AG09319 (cell line): Measurements from ENCODE around the gene EGFR.

Experiments
- DNase-seq: peaks from one replicate; pipeline ENCODE4 v3.0.0-alpha.2; 2010; ENCODE audit warnings: low read depth; ENCODE audit errors: extremely low read depth
- TF ChIP-seq, protein P1 (sequence below): IDR thresholded peaks from 2 replicates; pipeline ENCODE4 v1.5.1; 2011; ENCODE audit warnings: low read depth, mild to moderate bottlenecking, inconsistent platforms, low read length, moderate library complexity

EGFR gene

DNA sequence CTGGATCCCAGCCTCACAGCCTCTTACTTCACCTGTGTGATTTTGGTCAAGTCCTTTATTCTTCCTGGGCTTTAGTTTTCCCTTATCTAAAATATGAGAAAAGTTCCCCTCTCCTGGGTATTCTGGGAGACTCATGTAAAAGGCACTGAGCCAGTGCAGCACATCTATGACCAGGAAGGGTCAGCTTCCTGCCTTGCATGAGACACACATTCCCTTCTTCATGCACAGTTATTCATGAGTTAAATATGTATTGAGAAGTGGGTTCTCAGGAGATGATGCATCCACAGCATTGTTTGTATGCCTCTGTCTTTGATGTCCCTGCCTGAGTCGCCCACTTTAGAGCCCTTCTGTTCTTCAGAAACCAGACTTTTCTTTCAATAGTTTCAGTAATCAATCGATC lies 33.3 kb downstream of the EGFR start:
- DNase-seq = no peak
- TF ChIP-seq, protein P1, sequence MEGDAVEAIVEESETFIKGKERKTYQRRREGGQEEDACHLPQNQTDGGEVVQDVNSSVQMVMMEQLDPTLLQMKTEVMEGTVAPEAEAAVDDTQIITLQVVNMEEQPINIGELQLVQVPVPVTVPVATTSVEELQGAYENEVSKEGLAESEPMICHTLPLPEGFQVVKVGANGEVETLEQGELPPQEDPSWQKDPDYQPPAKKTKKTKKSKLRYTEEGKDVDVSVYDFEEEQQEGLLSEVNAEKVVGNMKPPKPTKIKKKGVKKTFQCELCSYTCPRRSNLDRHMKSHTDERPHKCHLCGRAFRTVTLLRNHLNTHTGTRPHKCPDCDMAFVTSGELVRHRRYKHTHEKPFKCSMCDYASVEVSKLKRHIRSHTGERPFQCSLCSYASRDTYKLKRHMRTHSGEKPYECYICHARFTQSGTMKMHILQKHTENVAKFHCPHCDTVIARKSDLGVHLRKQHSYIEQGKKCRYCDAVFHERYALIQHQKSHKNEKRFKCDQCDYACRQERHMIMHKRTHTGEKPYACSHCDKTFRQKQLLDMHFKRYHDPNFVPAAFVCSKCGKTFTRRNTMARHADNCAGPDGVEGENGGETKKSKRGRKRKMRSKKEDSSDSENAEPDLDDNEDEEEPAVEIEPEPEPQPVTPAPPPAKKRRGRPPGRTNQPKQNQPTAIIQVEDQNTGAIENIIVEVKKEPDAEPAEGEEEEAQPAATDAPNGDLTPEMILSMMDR = no peak

DNA sequence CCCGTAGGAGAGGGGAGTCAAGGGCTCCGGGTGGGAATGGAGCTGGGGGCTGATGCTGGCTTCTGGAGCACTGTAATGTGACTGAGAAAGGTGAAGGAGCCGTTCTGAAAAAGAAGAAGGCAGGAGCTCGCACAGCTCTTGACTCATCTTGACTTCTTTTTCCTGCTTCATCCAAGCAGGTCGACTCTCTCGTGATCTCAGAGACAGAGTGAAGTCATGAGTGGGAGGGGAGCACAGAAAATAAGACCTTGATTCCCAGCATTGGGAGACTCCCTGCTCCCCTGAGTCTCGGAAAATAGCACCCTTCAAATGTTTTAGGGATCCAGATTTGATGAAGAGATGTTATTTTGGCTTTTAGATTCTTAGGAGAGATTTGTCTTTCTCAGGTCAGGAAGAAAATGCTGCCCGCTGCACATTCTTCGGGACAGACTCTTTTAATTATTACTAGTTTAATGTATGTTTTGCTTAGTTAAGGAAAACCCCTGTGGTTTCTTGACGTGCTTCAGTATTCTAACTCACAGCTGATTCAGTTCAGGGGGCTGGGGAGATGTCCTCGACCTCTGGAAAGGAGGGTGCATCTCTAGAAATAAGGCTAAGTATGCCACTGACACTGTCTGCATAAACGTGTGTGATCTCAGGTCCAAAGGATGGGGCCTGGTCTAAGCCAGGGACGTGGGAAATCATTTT lies 34.1 kb downstream of the EGFR start:
- no peak for DNase-seq
- TF ChIP-seq, protein P1 = no peak

DNA sequence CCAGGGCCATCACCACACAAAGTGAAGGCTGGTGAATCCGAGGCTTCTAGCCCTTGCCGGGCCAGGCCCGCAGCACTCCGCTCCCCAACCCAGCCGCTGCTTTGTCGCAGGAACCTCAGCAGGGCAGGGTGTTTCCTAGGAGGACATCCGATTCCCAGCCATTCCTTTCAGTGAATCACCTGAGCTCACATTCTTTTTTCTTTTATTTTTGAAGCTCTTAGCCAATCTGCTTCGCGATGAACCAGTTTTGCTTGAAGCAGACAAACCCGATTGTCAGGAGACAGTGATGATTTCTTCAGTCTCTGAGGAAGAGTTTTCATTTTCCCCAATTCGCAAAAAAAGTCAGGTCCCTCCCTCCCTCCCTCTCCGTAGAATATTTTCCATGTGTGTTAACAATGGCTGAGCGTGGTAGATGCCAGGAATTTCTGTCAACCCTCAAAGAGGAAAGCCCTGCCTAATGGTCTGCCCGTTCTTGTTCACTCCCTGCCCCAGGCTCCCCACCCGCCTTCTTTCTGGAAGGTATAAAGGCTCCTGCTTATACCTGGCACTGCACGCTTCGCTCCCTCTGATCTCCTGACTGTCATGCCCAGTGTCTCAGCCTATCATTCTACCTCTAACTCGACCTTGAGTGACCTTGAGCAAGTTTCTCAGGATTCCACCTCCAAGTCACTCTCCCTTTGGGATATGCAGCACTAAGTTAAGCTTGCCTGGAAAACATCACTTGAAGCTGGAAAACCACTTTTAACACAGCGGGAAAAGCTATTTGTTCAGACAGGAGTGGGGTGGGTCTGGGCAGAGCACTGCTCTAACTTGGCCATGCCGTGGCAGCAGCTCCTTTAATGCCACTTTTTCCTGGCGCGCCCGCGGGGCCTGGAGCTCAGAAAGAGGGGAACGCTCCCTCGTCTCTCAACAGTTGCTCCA lies 35.1 kb downstream of the EGFR start:
- no peak for DNase-seq
- TF ChIP-seq, protein P1 = no peak

DNA sequence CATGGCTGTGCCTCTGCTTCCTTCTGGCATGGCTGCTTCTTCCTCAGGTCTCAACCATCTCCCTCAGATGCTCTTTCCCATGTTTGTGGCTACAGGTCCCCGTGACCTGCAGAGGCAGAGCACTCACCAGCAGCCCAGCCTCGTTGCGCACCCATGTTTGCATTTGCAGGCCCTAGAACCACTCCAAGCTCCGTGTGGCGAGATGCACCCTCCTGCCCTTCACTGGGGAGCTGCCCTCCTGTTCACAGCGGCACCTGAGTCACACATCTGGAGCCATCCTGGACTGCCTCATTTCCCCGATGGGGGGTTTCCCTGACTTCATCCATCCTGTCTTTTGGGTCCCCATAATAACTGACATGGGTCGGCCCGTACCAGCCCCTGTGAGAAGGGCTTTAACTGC lies 35.9 kb downstream of the EGFR start:
- TF ChIP-seq, protein P1 = no peak
- DNase-seq = no peak

GRCh38 chr7:55055479-55055878 lies 36.7 kb downstream of the EGFR start:
- DNase-seq = no peak
- TF ChIP-seq, protein P1 = no peak

GRCh38 chr7:55056068-55056467 lies 37.3 kb downstream of the EGFR start:
- TF ChIP-seq, protein P1 = no peak
- DNase-seq = no peak
